NB4 (cell line): ENCODE data around the gene BMP7.

ENCODE experiments used
- MYC ChIP-seq: IDR thresholded peaks from 2 replicates; pipeline ENCODE4 v1.6.1; 2011; ENCODE audit warnings: low read depth, low read length
- POLR2A ChIP-seq: IDR thresholded peaks from 2 replicates; pipeline ENCODE4 v1.6.1; 2011; ENCODE audit warnings: mild to moderate bottlenecking; ENCODE audit not compliant: insufficient read length; ENCODE audit errors: extremely low read depth
- TF ChIP-seq, protein P1 (sequence below): IDR thresholded peaks from one replicate; pipeline ENCODE4 v1.5.1; 2012; ENCODE audit warnings: low read depth, low read length
- TF ChIP-seq, protein P2 (sequence below): IDR thresholded peaks from 2 replicates; pipeline ENCODE4 v1.6.1; 2011; ENCODE audit warnings: low read depth, low read length

DNA sequence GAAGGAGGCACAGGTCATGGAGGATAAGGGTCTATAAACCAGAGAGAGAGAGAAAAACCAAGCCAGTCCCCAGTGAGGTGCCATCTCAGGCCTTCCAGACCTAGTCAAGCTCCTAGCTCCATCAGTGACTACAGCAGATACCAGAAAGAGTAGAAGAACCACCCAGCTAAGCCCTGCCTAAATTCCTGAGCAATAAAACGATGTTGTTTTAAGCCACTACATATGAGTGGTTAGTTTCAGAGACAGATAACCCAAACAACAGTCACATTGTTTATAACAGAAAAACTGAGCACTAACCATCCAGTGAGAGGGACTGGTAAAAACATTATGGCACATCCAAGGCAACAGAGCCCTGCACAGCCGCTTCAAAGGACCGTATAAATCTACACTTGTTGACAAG is 59.2 kb downstream of the BMP7 start:
- TF ChIP-seq POLR2A (no peak), MYC (no peak)
- TF ChIP-seq, protein P1, sequence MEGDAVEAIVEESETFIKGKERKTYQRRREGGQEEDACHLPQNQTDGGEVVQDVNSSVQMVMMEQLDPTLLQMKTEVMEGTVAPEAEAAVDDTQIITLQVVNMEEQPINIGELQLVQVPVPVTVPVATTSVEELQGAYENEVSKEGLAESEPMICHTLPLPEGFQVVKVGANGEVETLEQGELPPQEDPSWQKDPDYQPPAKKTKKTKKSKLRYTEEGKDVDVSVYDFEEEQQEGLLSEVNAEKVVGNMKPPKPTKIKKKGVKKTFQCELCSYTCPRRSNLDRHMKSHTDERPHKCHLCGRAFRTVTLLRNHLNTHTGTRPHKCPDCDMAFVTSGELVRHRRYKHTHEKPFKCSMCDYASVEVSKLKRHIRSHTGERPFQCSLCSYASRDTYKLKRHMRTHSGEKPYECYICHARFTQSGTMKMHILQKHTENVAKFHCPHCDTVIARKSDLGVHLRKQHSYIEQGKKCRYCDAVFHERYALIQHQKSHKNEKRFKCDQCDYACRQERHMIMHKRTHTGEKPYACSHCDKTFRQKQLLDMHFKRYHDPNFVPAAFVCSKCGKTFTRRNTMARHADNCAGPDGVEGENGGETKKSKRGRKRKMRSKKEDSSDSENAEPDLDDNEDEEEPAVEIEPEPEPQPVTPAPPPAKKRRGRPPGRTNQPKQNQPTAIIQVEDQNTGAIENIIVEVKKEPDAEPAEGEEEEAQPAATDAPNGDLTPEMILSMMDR = no peak
- TF ChIP-seq, protein P2, sequence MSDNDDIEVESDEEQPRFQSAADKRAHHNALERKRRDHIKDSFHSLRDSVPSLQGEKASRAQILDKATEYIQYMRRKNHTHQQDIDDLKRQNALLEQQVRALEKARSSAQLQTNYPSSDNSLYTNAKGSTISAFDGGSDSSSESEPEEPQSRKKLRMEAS = no peak
